ENCODE results near the gene REXO4.

Gene REXO4, protein sequence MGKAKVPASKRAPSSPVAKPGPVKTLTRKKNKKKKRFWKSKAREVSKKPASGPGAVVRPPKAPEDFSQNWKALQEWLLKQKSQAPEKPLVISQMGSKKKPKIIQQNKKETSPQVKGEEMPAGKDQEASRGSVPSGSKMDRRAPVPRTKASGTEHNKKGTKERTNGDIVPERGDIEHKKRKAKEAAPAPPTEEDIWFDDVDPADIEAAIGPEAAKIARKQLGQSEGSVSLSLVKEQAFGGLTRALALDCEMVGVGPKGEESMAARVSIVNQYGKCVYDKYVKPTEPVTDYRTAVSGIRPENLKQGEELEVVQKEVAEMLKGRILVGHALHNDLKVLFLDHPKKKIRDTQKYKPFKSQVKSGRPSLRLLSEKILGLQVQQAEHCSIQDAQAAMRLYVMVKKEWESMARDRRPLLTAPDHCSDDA

DNA sequence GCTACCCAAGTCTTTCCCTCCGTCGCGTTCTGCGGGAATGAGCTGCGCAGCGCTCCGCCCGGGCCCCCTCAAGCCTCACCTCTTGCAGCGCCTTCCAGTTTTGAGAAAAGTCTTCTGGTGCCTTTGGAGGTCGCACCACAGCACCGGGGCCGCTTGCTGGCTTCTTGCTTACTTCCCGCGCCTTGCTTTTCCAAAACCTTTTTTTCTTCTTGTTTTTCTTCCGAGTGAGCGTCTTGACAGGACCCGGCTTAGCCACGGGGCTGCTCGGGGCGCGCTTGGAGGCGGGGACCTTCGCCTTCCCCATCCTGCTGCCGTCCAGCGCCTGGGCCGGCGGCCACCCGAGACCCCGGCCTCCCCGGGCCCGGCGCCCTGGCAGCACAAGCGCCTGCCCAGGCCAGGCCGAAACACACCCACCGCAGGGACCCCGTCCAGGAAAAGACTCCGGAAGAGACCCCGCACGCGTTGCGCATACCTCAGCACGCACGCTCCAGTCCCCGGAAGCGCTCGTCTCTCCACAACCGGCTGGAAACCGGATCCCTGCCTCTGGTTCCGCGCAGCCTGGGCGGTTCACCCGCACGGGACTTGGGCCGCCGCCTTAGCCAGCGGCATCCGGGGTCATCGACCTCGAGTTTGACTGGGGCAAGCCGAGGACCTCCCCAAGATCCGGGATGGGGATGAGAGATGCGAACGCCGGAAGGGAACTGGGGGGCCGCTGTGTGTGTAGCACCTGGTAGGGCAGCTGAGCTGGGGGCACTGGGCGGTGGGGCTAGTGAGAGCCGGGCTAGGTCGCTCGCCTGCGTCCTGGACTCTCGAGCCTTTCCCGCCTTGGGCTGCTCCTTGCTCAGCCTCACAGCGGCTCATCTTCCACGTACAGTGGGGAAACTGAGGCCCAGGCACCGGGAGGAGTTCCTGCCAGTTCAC is at the start of gene REXO4:
TSS of gene REXO4 (minus strand) at position 470 of the 921 bp plus-strand sequence. CDS start at position 304, 166 bp downstream.
- peak; percentile 63 for DNase-seq (ENCODE audit: low read depth, low spot score)

DNA sequence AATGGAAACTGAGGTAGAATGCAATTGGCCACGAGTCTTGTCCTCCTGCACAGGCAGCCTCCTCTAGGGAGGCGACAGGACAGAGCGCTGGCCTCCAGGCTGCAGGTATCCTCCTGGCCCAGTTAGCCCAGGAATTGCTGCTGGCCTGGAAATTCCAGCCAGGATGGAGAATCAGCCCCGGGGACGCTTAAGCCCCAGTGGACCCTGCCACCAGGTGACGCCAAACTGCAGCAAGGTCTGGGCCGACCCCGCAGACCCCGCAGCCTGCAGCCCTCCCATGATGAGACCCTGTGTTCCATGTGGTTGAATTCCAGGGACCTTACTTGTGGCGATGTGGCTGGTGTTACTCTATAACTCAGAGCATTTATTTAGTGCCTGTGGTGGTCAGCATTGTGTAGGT is 49.3 kb upstream of the REXO4 start:
- no peak for DNase-seq (ENCODE audit: low read depth, low spot score)

- no peak for DNase-seq (ENCODE audit: low read depth, low spot score)
Measured at GRCh38 chr9:133465984-133466383, 48.2 kb upstream of the REXO4 start.

DNA sequence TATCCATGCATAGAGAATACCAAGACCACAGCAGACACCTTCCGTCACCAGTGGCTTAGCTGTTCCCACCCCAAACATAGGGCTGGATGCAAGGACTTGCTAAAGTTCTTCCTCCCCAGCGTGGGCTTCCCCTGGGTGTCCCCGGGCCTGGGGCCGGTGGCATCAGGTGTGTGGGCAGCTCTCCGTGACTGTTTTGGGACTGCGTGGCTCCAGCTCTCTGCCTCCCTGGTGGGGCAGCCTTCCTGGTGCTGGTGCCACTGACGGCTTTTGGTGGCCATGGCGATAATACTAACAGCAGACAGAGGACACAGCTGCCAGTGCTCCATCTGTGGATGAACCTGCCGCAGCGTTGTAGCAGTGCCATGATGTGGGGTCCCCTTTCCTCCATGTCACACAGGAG is 46.8 kb upstream of the REXO4 start:
- no peak for DNase-seq (ENCODE audit: low read depth, low spot score)

- no peak for DNase-seq (ENCODE audit: low read depth, low spot score)
Measured at GRCh38 chr9:133463864-133464615, 46.2 kb upstream of the REXO4 start.

GRCh38 chr9:133463234-133463863 is 45.5 kb upstream of the REXO4 start:
- DNase-seq (ENCODE audit: low read depth, low spot score), result no peak

GRCh38 chr9:133461975-133462374 is 44.2 kb upstream of the REXO4 start:
- DNase-seq (ENCODE audit: low read depth, low spot score), result no peak

DNA sequence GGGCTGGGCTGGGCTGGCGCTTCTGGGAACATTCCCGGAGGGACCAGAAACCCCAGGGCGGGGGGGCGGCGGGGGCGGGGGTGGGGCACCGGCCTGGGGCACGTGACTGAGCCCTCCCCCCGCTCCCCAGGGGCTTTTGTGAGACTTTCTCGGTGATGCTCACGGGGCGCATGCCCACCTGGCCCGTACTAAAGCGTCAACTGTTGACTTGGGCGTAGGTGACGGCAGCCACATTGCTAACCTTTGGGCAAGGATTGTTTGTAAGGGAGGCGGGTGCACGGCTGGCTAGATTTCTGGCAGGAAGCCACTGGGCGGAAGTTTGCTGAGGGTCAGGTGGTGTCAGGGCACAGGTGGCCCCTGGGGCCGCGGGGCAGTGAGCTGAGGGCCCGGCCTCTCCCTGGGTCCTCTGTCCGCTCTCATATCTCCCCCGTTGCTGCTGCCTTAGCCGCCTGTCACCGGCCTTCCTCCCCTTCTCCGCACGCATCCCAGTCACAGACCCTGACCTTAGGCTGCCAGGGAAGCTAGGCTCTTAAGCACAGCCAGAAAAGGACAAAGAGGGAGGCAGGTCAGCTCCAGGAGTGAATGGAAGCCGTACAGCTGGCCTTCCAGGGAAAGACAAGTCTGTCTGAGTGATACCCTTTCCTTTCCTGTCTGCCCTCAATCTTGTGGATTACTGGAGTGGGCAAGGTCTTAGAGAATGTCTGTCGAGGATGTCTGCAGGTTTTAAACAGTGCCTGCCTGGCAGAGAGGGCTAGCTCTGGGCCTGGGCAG is 42.8 kb upstream of the REXO4 start:
- no peak for DNase-seq (ENCODE audit: low read depth, low spot score)

DNA sequence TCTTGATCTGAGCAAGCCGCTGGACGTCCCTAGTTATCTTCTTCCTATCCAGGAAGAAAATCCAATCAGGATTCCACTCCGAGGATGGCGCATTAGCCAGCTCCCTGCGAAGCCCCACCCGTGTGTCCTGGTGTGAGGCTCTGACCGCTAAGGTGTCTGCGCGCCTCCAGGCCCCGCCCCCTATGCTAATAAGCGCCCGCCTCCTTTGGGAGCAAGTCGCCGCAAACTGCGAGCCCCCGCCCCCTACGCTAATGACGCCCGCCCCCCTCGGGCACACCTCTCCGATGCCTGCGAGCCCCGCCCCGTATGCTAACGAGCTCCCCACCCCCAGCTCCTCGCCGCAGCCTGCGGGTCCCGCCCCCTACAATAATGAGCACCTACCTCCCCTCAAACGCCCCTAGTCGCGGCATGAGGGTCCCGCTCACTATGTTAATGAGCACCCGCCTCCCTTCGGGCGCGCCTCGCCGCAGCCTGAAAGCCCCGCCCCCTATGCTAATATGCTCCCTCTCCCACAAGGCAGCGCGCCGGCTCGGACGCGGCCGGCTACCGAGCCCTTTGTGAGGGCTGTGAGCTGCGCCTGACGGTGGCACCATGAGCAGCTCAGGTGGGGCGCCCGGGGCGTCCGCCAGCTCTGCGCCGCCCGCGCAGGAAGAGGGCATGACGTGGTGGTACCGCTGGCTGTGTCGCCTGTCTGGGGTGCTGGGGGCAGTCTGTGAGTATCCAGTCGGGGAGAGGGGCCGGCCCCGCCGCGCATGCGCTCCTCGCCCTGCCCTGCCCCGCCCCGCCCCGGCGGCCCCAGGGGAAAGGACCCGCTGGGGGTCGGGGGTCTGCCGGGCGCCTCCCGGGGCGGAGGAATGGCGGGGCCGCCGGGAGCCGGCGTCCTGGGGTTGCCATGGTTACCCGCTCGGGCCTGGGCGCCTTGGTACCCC is 41.9 kb upstream of the REXO4 start, which contains the start of gene CACFD1:
TSS of gene CACFD1 (plus strand) at position 503 of the 929 bp plus-strand sequence. CDS start at position 592, 89 bp downstream.
- peak; percentile 76 for DNase-seq (ENCODE audit: low read depth, low spot score)

- no peak for DNase-seq (ENCODE audit: low read depth, low spot score)
Measured at GRCh38 chr9:133458643-133459312, 41.0 kb upstream of the REXO4 start.

DNA sequence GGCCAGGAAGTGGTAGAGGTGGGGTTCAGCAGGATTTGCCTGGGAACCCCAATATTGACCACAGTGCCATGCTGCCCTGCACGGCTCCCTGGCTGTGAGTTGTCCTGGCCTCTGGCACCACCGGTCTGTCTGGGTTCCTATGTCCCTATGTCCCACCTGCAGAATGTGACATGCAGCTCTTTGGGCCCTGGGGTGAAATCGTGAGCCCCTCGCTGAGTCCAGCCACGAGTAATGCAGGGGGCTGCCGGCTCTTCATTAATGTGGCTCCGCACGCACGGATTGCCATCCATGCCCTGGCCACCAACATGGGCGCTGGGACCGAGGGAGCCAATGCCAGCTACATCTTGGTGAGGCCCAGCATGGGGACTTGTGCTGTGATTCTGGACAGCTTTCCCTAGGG is 39.9 kb upstream of the REXO4 start:
- DNase-seq (ENCODE audit: low read depth, low spot score), result no peak

GRCh38 chr9:133457233-133457632 is 39.4 kb upstream of the REXO4 start:
- no peak for DNase-seq (ENCODE audit: low read depth, low spot score)

GRCh38 chr9:133456409-133456808 is 38.6 kb upstream of the REXO4 start:
- DNase-seq (ENCODE audit: low read depth, low spot score), result no peak

- no peak for DNase-seq (ENCODE audit: low read depth, low spot score)
Measured at GRCh38 chr9:133455936-133456335, 38.1 kb upstream of the REXO4 start.

GRCh38 chr9:133454943-133455673 is 37.3 kb upstream of the REXO4 start:
- no peak for DNase-seq (ENCODE audit: low read depth, low spot score)

GRCh38 chr9:133454325-133454724 is 36.5 kb upstream of the REXO4 start:
- DNase-seq (ENCODE audit: low read depth, low spot score), result no peak

DNA sequence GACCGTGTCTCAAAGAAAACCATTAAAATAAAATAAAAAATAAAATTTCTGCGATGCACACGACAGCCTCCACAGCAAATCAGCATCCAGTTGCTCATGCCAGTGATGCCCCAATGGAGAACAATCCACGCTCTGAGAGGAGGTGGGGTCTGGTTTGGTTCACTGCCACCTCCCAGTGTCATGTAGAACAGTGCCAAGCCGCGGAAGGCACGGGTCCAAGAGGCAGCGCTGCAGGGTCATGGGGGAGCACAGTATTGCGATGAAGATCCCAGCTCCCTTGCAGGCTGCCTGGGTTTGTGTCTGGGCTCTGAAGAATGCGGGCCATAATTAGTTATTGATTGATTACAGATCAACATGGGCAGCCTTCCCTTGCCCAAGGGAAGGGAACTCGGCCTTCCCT is 35.8 kb upstream of the REXO4 start:
- no peak for DNase-seq (ENCODE audit: low read depth, low spot score)

DNA sequence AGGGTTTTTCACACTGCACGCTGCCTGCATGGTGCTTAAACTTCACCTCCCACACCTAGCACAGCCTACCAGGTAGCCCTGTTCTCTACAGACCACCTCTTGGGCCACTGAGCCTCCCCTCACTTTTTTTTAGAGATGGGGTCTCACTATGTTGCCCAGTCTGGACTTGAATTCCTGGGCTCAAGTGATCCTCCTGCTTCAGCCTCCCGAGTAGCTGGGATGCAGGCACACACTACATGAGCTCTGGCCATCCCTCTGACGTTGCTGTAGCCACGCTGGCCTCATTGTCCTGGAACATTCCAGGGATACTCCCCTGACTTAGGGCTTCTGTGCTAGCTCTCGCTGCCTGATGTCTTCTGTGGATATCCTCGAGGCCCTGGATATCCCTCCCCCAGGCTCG is 34.8 kb upstream of the REXO4 start:
- no peak for DNase-seq (ENCODE audit: low read depth, low spot score)

Measured in activated CD4-positive, CD25-positive, alpha-beta regulatory T cell treated with anti-CD3 and anti-CD28 coated beads, Interleukin-2, amount 50 U/mL, for 16 hours (primary cell).